Prostate gland (tissue), 2 donors: ENCODE results near the gene GPAM. TPM values are rescaled to one million over a fixed set of nuclear protein-coding genes. Genes with fewer than 3 reads are reported as not detected.
A peak's percentile ranks its signal among the peaks of the same experiment; 100 is the strongest.

Experiments used
- DNase-seq: peaks from one replicate; pipeline ENCODE4 v3.0.0-alpha.2; 2019; ENCODE audit warnings: low spot score
- H3K27ac ChIP-seq, 2 donors: fragments of 200-600 bp; sonication (generic); 2 replicates each; pipeline ENCODE4 v1.5.1; 2017 to 2019
- H3K27me3 ChIP-seq: fragments of 200-600 bp; sonication (generic); replicated peaks from 2 replicates; pipeline ENCODE4 v1.5.1; 2019; ENCODE audit not compliant: insufficient read depth
- H3K36me3 ChIP-seq, 2 donors: fragments of 200-600 bp; sonication (generic); 1 replicate in 1 of 2; 2 replicates in 1 of 2; pipeline versions ENCODE4 v1.5.1 to v1.8.1; 2017 to 2019
- H3K4me1 ChIP-seq: fragments of 200-600 bp; sonication (generic); replicated peaks from 2 replicates; pipeline ENCODE4 v1.5.1; 2019
- H3K4me3 ChIP-seq, 2 donors: fragments of 200-600 bp; sonication (generic); 2 replicates each; pipeline ENCODE4 v1.5.1; 2017 to 2019
- H3K9me3 ChIP-seq: fragments of 200-600 bp; sonication (generic); 2 replicates; pipeline ENCODE4 v1.5.1; 2017
- CTCF ChIP-seq, 4 experiments: fragments of 200-600 bp in 2 of 4; fragments of 450-650 bp in 2 of 4; sonication (generic) in 2 of 4; IDR thresholded peaks; 1 replicate in 3 of 4; 2 replicates in 1 of 4; pipeline ENCODE4 v1.5.1; 2016 to 2019; ENCODE audit warnings: antibody characterized with exemption in 4 of 4, mild to moderate bottlenecking in 2 of 4, moderate library complexity in 2 of 4
- POLR2A ChIP-seq: fragments of 450-650 bp; IDR thresholded peaks from one replicate; pipeline ENCODE4 v1.6.1; 2016; ENCODE audit warnings: antibody characterized with exemption, mild to moderate bottlenecking
- POLR2AphosphoS5 ChIP-seq: sonication (generic); formaldehyde crosslinking; IDR thresholded peaks from one replicate; pipeline ENCODE4 v1.6.1; 2017; ENCODE audit warnings: antibody characterized with exemption
- WGBS: methylation state at CpG from one replicate; pipeline ENCODE4 v1.1.5; 2018; 5-methylcytosine and 5-hydroxymethylcytosine counted together
- intact Hi-C: fragments of 100-400 bp; cut with DNase I; formaldehyde crosslinking; loops from one replicate; pipeline ENCODE4 v1.14.2; 2022
- total RNA-seq, 2 donors: library from RNA; depleted of rRNA; stranded (reverse); fragments of >200 nt; gene quantifications; one replicate each; pipeline ENCODE4 v1.1.0, GENCODE V29; 2016

Gene GPAM
- total RNA-seq, 2 donors from 2014 or later = 4.2 to 14.9 TPM

GRCh38 chr10:112137154-112137987 is 46.2 kb downstream of the GPAM start:
- 52% methylated on average over 13 of the region's 13 CpGs for WGBS
- no peaks in the 10 kb centered on the region for H3K36me3 ChIP-seq
- no peak overlapping the region for H3K4me3 ChIP-seq
- DNase-seq = peak; percentile 44
- no peaks in the 10 kb centered on the region for H3K4me1 ChIP-seq
- H3K27ac ChIP-seq = no peak overlapping the region
- intact Hi-C loops = loop anchor here (10.0 kb wide), 2 partner anchors 853 to 1063 kb away; partner anchors contain the start of gene ADRA2A
- TF ChIP-seq POLR2AphosphoS5 (no peak), CTCF (IDR thresholded peaks at IDR 0.05) (peak; percentile 71 to 80 (median 78))
- H3K27me3 ChIP-seq = no peaks in the 10 kb centered on the region
- no peaks in the 10 kb centered on the region for H3K9me3 ChIP-seq

GRCh38 chr10:112136486-112137153 is 46.9 kb downstream of the GPAM start:
- no peak overlapping the region for H3K4me3 ChIP-seq
- intact Hi-C loops = loop anchor here (10.0 kb wide), 2 partner anchors 852 to 1062 kb away; partner anchors contain the start of gene ADRA2A
- 82% methylated on average over 5 of the region's 5 CpGs for WGBS
- DNase-seq = no peak
- no peaks in the 10 kb centered on the region for H3K36me3 ChIP-seq
- TF ChIP-seq POLR2A = no peak
- no peak for TF ChIP-seq CTCF (IDR thresholded peaks at IDR 0.05)
- TF ChIP-seq POLR2AphosphoS5 = no peak
- no peaks in the 10 kb centered on the region for H3K4me1 ChIP-seq
- no peaks in the 10 kb centered on the region for H3K27me3 ChIP-seq
- no peak overlapping the region for H3K27ac ChIP-seq
- H3K9me3 ChIP-seq = no peaks in the 10 kb centered on the region

- no peak for TF ChIP-seq CTCF (IDR thresholded peaks at IDR 0.05)
- no peak for TF ChIP-seq POLR2AphosphoS5
- no peak for TF ChIP-seq POLR2A
- Histone ChIP-seq H3K9me3 (no peaks in the 10 kb centered on the region), H3K4me3 (no peak overlapping the region), H3K4me1 (no peaks in the 10 kb centered on the region), H3K27ac (no peak overlapping the region), H3K27me3 (no peaks in the 10 kb centered on the region), H3K36me3 (no peaks in the 10 kb centered on the region)
- no peak for DNase-seq
- WGBS = 88% methylated on average over 4 of the region's 4 CpGs
- intact Hi-C loops = loop anchor here (10.0 kb wide), 2 partner anchors 851 to 1061 kb away; partner anchors contain the start of gene ADRA2A
Observed at GRCh38 chr10:112135604-112136003, 48.0 kb downstream of the GPAM start.

- H3K36me3 ChIP-seq = no peaks in the 10 kb centered on the region
- H3K9me3 ChIP-seq = no peaks in the 10 kb centered on the region
- H3K4me3 ChIP-seq = no peak overlapping the region
- no peak for DNase-seq
- H3K4me1 ChIP-seq = no peaks in the 10 kb centered on the region
- no peak overlapping the region for H3K27ac ChIP-seq
- WGBS = 66% methylated on average over 4 of the region's 4 CpGs
- TF ChIP-seq POLR2AphosphoS5 (no peak), CTCF (IDR thresholded peaks at IDR 0.05) (no peak), POLR2A (no peak)
- no peaks in the 10 kb centered on the region for H3K27me3 ChIP-seq
- intact Hi-C loops = loop anchor here (10.0 kb wide), 2 partner anchors 848 to 1058 kb away; partner anchors contain the start of gene ADRA2A
Observed at GRCh38 chr10:112132435-112132834, 51.1 kb downstream of the GPAM start.
